ENCODE data around the gene RNF220.

Gene RNF220

GRCh38 chr1:44640200-44640853 is 235.3 kb downstream of the RNF220 start:
- ATAC-seq = no peak

DNA sequence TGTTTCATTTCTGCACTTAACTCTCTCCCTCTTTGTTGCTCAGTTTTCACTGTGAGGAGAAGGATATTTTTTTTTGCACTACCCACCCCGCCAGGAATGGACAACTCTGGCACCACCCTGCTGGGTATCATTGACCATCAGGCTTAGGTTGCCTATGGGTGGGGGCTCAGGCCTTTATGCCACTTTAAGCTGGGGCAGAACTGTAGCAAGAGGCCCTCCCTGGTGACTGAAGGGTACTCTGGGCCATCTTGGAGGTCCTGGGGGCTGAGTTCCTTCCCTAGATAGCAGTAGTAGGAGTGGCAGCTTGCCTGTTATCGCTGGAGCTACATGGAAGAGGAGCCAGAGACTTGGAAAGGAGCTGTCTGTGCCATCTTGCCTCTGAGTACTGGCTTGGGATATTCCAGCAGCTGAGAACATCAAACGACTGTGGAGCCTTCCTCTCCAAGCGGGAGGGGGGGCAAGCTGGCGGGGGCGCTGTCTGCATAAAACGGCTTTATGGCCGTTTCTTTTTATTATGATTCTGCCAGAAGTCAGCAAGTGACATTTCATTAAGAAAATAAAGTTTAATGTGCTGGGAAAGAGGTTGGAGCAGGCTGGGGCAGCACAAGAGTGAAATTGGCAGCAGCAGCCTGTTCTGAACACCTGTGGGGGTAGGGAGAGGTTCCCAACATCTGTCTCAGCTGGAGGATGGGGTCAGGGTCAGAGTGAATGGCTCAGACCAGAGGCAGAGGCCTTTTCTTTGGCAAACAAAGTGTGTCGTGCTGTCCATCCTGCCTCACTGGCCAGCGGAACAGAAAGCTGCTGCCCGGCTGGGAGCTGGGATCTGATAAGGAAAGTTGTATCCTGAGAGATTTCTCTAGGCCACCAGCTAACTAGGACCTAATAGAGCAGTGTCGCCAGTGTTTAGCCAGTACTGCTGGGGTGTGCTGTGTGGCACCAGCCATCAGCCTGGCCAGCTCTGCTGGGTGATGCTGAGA is 236.4 kb downstream of the RNF220 start:
- no peak for ATAC-seq

DNA sequence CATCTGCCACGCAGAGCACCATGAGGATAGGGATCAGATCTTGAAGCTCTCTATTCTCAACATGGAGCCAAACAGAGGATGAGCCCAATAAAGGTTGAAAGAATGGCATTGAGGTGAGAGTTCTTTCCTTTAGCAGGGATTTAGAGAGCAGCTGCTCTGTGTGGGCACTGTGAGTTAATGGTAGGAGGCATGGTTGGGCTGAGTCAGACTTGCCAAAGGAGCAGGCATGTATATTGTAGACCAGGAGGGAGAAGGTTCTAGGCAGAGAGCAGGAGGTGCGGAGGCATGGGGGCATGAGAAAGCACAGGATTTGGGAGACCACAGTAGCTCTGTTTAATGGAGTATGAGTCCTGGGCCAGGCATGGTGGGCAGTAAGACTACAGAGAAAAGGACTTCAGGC is 237.2 kb downstream of the RNF220 start:
- no peak for ATAC-seq

GRCh38 chr1:44642925-44643324 is 237.9 kb downstream of the RNF220 start:
- no peak for ATAC-seq

DNA sequence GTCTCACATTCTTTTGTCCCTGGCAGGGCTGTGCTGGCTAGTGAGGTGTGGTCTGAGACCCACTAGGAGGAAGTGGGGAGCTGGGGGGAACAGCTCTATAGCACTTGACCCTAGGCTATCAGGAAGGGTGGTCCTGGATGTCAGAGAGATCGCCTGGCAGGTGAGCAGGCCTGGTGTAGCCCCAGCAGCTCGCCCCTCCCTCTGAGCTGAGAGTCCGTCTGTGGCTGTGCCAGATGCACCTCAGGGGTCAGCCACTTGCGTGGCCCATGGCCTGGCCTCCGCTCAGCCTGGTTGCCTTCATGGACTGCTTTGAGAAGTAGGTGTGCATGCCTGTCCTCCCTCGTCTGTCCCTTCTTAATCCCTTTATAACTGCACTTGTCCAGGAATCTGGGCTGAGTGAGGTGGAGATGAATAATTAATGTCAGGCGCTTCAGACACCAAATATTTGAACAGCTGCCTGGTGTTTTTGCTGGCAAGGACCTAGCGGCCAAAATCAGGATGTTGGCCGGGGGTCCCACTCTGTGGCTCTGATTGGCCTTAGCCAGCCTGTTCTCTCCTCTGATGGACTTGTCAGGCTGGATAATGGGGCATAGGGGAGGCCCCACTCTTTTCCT is 238.8 kb downstream of the RNF220 start:
- no peak for ATAC-seq

DNA sequence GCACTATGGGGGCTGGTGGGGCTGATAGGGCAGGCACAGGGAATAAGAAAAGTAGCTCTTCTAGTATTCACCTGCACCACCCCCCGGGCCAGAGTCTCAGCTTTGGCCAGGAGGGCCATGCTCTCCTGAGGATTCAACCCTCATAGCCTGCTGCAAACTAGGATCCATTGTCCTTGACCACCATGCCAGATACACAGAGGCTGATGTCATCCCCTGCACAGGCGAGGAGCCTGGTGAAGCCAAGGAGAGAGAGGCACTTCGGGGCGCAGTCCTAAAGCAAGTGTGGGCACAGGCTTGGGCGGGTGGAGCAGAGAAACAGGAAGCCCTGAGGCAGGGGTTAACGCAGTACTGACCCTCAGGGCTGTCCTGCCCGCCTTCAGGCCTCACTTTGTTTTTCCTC is 239.8 kb downstream of the RNF220 start:
- no peak for ATAC-seq

DNA sequence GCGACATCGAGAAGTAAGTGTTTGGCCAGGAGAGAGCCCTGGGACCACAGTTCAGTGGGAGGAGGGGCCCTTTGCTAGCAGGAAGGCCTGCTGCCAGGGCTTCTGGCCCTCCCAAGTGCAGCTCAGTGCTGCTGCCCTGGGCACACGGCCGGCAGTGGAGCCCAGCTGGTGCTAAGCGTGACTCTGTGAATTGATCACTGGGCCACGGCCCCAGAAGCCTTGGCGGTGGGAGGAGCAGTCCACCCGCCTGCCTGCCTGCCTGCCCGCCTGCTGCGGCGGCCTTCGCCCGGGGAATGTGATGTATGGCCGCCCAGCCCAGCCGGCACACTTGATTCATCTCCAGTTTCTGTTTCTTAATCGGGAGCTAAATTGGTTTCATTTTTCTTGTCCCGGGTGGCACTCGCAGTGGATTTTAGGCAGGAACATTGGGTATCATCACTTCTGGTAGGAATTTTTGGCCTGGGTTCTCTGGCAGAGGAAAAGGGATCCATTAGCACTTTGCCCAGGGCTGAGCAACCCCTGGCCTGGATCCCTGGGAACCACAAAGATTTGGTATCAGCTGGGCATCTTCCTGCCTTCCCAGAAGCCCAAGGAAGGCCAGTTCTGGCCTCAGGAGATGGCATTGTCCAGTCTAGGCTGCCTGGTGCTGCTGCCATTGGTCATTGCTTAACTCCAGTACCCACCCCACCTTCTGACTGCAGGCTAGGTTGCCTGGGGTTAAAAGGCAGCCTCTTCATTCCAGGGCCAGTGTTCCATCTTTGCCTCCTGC is 240.6 kb downstream of the RNF220 start:
- ATAC-seq = no peak

DNA sequence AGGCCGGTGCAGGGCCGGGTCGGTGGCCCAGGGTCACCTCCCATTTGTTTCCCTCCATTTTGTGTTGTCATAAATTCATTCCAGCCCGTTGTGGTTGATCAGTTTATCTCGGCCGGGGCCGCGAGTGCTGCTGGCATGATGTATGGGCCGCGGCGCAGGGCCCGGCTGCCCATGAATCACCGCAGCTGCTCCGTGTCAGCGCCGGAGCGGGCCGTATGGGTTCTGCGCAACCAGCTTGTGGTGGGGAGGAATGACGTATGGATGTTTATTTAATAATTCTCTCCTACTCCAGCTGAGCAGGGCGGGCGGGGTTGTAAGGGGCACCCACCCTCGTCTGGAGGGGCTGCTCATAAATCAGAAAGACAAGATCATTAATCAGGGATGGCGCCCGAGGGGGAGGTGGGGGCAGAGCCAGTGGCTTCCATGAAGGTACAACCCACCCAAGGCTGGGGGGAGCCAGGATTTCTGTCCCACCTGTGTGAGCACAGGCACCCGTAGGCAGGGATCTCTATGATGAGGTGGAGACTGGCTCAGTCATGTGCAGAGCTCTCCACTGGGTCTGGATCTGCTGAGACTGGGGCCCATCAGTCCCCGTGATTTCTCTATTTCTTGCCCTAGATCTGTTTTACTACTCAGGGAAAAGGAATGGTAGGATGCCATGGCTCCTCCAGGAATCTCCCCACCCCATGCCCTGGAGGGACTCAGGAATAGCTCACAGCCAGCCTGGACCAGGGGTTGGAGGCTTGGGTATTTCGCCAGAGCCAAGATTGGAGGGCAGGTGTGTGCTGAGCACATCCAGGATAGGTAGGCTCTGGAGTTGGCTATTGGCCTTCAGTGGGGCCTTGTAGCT is 241.4 kb downstream of the RNF220 start:
- no peak for ATAC-seq

DNA sequence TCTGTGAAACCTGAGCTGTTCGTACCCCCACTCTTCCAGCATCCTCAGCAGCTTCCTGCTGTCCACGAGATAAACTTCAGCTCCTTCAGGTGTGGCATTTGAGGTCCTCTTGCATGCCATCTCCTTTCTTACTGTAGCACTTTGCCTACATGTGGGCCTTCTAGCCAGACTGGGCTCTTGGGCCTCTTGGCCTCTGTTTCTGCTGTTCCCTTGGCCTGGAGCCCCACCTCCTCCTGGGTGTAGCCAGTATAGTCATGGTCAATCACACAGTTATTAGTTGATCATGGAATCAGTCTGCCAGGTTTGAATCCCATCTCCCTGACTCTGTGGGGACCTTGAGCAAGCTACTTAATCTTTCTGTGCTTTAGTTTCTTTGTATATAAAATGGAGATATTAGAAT is 242.8 kb downstream of the RNF220 start:
- no peak for ATAC-seq

GRCh38 chr1:44648529-44649250 is 243.6 kb downstream of the RNF220 start:
- ATAC-seq = no peak

DNA sequence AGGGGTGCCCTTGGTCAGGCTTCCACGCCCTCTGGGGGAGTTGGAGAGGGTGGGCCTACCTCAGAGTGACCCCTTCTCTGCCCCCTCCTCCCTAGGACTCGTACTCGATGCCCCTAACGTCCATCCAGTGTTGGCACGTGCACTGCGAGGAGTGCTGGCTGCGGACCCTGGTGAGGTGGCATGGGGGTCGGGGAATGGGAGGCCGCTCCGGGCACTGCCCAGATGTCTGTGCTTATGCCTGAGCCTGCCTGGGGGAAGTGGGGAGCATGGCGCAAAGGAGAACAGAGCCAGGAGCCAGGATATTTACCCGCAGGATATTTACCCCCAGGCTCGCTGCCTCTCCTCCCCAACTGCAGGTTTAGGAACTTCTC is 244.7 kb downstream of the RNF220 start:
- ATAC-seq = no peak

DNA sequence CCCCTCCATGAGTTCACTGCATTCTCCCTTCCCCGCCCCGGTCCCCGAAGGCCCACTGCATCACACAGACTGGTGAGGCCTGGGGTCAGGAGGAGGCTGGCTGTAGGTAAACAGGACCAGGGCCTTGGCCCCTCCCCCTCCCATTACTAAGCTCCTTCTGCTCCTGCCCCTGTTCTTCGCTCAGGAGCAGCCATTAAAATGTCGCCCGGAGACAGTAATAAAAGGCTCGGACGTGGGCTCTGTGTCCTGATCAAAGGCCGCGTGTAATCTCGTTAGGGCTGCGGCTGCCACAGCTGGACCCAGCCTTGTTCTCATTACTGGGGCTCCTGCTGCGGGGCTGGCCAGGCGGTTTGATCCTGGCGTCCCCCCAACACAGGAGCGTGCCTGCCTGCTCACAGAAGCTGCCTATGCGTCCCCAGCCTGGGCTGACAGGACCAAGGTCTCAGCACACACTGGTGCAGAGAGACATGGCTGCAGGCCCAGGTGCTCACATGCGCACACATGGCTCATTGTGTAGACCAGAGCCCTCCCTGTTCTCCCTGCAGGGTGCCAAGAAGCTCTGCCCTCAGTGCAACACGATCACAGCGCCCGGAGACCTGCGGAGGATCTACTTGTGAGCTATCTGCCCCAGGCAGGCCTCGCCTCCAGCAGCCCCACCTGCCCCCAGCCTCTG is 245.2 kb downstream of the RNF220 start:
- ATAC-seq = no peak

GRCh38 chr1:44651069-44651468 is 246.0 kb downstream of the RNF220 start:
- no peak for ATAC-seq

DNA sequence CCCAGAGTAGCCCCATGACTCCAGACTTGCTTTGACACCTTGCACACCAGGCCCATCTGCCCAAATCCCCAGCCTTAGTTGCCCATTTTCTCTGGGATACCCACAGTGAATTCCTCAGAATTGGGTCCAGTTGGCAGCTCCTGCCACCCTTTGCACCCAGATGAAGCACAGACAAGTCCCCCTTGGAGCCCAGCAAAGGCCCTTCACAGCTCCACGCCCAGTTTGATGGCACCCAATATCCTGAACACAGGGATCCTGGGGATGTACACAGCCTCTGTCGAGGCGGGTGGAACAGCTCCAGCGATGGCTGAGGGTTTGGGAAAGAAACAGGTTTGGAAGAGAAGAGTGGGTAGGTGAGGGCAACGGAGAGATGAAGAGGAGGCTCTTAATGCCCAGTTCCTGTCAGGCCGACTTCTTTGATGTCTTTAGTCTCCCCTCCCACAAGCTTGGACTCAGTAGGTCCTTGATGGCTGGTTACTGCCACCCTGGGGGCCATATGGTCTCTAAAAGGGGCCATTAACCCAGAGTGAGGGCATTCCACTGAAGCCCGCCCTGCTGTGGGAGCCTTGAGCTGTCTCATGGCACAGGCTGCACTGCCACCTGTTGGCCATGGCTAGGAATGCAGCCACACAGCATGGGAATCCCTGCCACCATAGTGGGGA is 247.5 kb downstream of the RNF220 start:
- peak; percentile 87 to 95 for ATAC-seq

DNA sequence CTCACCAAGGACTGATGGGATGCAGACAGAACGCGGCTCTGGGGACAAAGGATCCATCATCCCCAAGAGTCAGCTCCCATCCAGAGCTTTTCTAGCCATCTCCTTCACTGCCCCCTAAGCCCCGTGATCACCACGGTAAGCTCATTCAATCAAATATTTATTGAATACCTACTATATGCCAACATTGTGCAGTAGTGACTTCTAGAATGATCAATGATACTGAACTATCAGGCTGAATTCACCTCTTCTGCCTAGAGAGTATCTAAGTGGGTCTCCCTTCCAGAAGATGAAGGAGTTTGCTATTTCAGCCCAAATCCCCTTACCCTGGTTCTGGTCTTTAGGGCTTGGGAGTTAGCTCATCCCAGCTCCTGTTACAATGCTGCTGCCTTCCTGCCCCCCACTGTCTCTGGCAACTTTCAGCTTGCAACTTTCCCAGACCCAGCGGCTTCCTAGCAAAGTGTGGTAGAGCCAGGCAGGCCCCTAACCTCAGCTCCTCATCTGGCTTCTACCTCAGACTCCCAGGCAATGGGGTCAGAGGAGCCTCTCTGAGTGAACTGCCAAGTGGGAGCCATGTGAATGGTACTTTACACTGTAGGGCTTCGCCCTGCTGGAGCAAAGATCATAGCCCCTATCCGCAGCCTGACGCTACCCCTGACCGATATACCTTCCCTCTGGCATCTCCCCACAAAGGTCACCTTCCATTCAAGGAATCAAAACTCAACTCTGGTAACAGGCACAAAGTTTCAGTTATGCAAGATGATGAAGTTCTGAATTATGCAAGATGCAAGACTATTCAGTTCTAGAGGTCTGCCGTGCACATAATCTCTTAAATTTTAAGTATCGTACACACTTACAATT is 248.3 kb downstream of the RNF220 start:
- ATAC-seq = no peak

DNA sequence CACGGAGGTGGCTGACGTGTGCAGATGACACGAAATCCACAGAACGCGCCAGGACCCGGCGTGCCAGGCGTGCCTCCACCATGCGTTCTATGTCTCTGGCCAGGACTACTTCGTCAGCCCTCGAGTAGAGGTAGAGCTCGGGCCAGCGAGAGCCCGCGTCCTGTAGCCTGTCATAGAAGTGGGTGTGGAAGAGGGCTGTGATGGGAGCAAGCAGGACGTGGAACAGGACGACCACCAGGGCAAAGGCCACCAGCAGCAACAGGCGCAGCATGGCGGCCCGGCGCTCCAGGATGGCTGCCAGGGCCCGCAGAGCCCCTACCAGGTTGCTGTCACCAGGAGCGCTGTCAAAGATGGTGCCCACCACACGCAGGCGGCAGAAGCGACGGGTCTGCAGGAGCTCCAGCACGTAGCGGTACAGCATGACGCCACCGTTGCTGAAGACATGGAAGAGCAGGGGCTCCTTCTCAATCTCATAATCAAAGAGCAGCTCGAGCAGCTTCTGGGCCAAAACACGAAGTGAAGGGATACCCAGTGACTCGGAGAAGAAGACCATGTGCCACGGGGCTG is 249.6 kb downstream of the RNF220 start:
- ATAC-seq = no peak

- ATAC-seq = no peak
Measured at GRCh38 chr1:44655609-44656008, 250.6 kb downstream of the RNF220 start.

DNA sequence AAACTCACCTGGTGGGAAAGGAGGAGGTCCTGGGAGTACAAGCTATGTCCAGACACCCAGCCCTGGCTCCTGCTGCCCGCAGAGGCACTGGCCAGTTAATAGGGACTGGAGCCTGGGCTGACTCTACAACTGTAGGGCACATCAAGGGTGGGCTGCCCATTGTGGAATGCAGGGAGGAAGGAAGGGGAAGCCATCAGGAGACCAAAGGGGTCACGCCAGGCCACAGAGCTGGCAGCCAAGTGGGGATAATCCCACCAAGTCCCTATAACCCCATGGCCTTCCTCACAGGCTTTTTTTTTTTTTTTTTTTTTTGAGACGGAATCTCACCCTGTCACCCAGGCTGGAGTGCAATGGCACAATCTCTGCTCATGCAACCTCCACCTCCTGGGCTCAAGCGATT is 254.5 kb downstream of the RNF220 start:
- no peak for ATAC-seq

- ATAC-seq = no peak
Measured at GRCh38 chr1:44660176-44660575, 255.1 kb downstream of the RNF220 start.
